GM21717 (cell line): ENCODE results near the gene SPATA25.
A peak's percentile ranks its signal among the peaks of the same experiment; 100 is the strongest.
"Not testable (repeated sequence)": the region's sequence is repeated elsewhere in the genome, so short reads cannot be mapped to it uniquely, and the experiment has no call there.

Experiments used
- ATAC-seq: cut with Tn5 transposase; IDR thresholded peaks from one replicate; pipeline ENCODE4 v1.9.1; 2021; ENCODE audit warnings: mild to moderate bottlenecking, moderate library complexity; ENCODE audit not compliant: unreplicated experiment

The SPATA25 gene

GRCh38 chr20:45887346-45887715, at the start of gene SPATA25:
SPATA25 (minus strand) TSS chr20:45887622; CDS start chr20:45887590, 32 bp downstream.
- ATAC-seq: no peak

- ATAC-seq: peak; percentile 17
Measured at GRCh38 chr20:45935416-45936046, 48.1 kb upstream of the SPATA25 start.

- peak; percentile 62 for ATAC-seq
Measured at GRCh38 chr20:45934586-45935415, 47.4 kb upstream of the SPATA25 start, which contains the start of gene PCIF1. PCIF1 (plus strand) TSS chr20:45934683; CDS start chr20:45939000, 4,317 bp downstream.

GRCh38 chr20:45934046-45934585, 46.7 kb upstream of the SPATA25 start:
- peak; percentile 27 for ATAC-seq

GRCh38 chr20:45933266-45934045, 46.0 kb upstream of the SPATA25 start:
- peak; percentile 31 for ATAC-seq

GRCh38 chr20:45931680-45932079, 44.3 kb upstream of the SPATA25 start:
- not testable (repeated sequence) for ATAC-seq

- ATAC-seq: no peak
Measured at GRCh38 chr20:45927071-45927878, 39.9 kb upstream of the SPATA25 start.

- ATAC-seq: no peak
Measured at GRCh38 chr20:45926731-45927070, 39.3 kb upstream of the SPATA25 start.

- ATAC-seq: no peak
Measured at GRCh38 chr20:45925821-45926506, 38.5 kb upstream of the SPATA25 start.

- ATAC-seq: no peak
Measured at GRCh38 chr20:45924391-45925261, 37.2 kb upstream of the SPATA25 start.

GRCh38 chr20:45921337-45922189, 34.1 kb upstream of the SPATA25 start:
- no peak for ATAC-seq

- no peak for ATAC-seq
Measured at GRCh38 chr20:45920462-45921336, 33.3 kb upstream of the SPATA25 start.

GRCh38 chr20:45919542-45920399, 32.3 kb upstream of the SPATA25 start:
- ATAC-seq: no peak

GRCh38 chr20:45918779-45919537, 31.5 kb upstream of the SPATA25 start:
- no peak for ATAC-seq

GRCh38 chr20:45918182-45918737, 30.8 kb upstream of the SPATA25 start:
- ATAC-seq: no peak
